Measurements from ENCODE around the gene NPR3.

- TF ChIP-seq EZH2 (IDR thresholded peaks at IDR 0.05) (no peak), POLR2AphosphoS5 (IDR thresholded peaks at IDR 0.05; ENCODE audit: borderline replicate concordance, low read depth, low read length) (no peak), FOXP2 (optimal IDR thresholded peaks at IDR 0.05; ENCODE audit: control extremely low read depth, extremely low read length, insufficient read depth) (no peak)
Observed at GRCh38 chr5:32683125-32683524, 28.0 kb upstream of the NPR3 start.

All from SK-N-MC (cell line).